Right forelimb (tissue), 1 donor: ENCODE results near the gene GYPB.
"Not testable (repeated sequence)": the region's sequence is repeated elsewhere in the genome, so short reads cannot be mapped to it uniquely, and the experiment has no call there.

Experiments
- DNase-seq: peaks from one replicate; pipeline ENCODE4 v3.0.0-alpha.2; 2018

GYPB gene

DNA sequence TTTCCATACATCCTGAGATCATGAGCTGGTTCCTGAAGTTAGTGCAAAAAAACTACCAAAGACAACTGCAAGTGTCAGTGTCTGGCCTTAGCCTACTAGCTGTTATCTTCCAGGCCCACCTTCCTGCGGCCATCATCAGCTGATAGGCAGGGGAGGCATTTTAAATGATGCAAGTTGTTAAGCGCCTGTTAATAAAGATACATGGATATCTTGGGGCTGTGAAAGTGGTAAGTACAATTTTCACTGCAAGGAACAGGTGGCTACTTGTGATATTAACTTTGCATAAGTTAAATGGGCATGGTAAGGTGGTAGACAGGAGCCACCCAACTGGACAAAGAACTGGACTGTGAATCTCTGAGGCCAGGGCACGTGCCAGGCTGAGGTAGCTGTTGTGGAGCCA is at the start of gene GYPB:
Gene GYPB, minus strand, starts transcription at position 104 of the 400 bp plus-strand sequence. Its CDS starts 93 bp downstream, at position 11.
- not testable (repeated sequence) for DNase-seq

DNA sequence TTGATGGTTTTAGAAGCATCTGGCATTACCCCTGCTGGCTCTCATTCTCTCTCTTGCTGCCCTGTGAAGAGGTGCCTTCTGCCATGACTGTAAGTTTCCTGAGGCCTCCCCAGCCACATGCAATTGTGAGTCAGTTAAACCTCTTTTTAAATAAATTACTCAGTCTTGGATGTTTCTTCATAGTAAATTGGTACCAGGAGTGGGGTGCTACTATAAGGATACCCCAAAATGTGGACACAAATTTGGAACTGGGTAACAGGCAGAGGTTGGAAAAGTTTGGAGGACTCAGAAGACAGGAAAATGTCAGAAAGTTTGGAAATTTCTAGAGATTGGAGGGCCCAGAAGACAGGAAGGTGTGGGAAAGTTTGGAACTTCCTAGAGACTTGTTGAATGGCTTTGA is 42.4 kb upstream of the GYPB start:
- not testable (repeated sequence) for DNase-seq

DNA sequence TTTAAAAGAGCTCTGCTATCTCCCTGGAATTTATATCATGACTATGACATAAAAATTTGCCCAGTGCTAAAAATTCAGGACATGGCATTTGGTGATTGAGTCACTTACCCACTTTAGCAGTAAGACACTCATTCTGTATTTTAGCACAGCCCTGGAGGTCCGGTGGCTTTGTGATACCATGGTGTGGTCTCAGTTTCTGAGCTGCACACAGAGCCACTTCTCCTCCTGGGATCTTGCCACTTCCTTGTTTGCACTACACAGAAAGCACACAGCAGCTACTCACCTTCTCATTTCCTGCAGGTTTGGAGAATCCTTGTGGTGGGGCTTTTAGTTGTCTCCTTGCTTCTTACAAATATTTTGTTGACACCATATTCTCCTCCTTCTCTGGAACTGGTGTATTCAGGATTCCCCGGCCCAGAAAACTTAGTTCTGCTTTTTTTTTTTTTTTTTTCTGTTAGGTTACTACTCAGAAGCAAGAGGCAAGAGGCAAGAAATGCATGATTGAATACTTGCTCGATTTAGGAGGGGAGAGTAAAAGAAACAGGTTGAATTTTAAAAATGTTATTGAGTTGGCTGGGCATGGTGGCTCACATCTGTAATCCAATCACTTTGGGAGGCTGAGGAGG is 41.2 kb upstream of the GYPB start:
- not testable (repeated sequence) for DNase-seq

DNA sequence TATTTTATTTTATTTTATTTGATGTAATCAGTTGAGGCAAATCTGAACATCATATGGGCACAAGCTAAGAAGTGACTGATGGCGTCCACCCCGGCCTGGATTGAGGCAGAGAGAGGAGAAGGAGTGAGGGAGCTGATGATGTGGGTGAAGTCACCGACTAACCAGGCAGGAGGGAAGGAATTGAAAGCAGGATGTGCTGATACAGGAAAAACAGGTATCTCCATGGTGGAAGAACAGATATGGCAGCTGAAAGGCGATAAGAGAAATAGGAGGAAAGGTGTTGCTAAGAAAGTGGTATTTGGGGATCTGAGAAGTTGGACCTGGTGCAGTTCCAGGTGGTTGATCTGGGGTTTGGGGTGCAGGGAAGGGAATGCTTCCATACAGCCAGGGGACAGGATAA is 37.6 kb upstream of the GYPB start:
- no peak for DNase-seq

DNA sequence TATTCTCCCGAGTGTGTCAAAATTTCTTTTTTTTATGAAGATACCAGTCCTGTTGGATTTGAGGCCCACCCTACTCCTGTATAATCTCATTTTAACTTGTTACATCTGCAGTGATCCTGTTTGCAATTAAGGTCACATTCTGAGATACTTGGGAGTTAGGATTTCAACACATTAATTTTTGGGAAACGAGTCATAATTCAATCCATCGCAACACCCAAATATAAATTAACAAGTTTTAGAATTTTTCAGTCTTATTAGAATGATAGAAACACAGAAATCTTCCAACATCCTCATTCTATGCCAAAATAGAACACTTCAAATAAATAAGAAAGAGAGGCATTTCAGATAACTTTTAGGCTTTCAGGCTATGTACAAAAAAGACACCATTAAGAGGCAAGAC is 36.2 kb upstream of the GYPB start:
- DNase-seq: not testable (repeated sequence)

DNA sequence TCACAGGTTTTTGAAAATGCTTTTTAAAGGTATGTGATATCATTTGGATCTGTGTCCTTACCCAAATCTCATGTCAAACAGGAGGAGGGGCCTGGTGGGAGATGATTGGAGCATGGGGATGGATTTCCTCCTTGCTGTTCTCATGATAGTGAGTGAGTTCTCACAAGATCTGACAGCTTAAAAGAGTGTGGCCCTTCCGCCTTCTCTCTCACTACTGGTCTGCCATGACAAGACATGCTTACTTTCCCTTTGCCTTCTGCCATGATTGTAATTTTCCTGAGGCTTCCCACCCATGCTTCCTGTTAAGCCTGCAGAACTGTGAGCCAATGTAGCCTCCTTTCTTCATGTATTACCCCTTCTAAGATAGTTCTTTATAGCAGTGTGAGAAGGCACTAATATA is 32.3 kb upstream of the GYPB start:
- not testable (repeated sequence) for DNase-seq

DNA sequence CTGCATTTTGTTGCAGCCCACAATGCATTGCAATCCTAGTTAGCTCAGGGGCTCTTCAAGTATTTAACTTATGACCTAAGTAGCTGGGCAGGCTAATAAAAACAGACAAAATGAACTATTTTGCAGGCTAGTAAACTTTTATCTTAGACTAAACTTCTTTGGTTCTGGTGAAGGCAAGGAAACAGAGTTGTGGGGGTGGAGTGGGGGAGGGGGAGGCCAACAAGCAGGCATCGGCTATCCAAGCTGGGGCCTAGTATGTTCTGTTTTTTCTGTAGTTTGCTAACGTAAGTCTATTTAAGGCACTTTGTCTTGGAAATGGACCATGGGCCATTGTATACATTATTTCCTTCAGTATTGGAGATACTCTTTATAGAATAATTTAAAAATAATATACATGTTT is 31.5 kb upstream of the GYPB start:
- DNase-seq: not testable (repeated sequence)

DNA sequence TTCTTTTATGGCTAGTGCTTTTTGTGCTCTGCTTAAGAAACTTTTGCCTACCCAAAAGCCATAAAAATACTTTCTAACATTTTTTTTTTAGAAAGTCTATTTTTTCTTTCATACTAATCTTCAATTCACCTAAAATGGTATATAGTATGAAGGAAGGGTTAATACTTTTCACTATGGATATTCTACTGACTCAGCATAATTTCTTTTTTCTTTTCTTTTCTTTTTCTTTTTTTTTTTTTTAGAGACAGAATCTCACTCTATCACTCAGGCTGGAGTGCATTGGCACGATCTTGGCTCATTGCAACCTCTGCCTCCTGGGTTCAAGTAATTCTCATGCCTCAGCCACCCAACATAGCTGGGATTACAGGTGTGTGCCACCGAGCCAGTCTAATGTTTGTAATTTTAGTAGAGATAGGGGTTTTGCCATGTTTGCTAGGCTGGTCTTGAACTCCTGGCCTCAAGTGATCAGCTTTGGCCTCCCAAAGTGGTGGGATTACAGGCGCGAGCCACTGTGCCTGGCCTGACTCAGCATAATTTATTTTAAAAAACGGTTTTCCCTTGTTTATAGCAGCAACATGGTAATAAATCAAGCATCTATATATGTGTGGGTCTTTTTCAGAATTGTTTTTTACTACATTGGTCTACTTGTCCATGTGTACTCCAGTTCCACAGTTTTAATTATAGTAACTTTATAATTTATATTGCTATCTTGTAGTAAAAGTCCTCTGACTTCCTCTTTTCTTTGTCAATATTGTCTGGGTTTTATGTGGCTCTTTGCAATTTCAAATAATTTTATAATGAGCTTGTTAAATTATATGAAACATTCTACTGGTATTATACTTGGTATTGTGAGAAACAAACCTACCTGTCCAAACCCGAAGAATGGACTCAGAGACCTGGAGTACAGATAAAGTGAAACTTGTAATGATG is 30.6 kb upstream of the GYPB start:
- not testable (repeated sequence) for DNase-seq

DNA sequence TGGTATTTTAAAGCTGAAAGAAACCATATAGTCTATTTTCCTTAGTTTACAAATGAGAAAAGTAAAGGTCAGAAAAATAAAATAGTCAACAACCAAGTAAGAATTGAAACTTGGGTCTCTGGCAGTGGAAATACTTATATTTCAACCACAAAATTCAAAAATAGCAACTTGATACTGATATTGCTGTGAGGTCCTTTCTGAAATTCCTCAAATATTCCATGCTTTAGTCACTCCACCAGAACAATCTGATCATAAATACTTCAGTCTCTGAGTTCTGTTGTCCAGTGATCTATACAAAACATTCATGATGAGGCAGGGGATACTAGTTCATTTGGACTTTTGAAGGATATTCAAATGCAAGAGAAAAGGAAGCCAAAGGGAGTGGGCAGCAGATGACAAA is 25.8 kb upstream of the GYPB start:
- DNase-seq: not testable (repeated sequence)

DNA sequence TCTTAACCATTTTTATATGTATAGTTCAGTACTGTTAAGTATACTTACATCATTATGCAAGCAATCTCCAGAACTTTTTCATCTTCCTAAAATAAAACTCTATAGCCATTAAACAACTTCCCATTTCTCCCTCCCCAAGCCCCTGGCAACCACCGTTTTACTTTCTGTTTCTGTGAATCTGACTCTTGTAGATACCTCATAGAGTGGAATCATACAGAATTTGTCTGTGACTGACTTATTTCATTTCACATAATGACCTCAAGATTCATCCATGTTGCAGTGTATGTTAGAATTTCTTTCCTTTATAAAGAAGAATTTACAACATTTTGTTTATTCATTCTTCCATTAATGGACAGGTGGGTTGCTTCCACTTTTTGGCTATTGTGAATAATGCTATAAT is 13.4 kb upstream of the GYPB start:
- DNase-seq: not testable (repeated sequence)

DNA sequence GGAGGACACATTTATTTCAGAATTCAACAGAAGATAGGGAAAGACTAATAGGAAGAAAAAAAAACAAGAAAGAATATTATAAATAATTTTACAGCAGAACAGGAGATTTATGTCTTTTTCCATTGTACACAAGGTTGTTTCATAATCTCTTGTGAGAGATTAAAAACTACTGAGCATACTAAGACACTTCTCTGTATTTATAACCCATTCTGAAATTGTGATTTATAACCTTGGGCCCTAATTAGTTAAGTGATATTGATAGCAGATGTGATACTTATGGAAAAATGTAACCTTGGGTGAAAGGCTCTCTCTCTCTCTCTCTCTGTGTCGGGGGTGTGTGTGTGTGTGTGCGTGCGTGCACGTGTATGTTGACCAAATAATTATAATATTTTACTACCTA is 12.7 kb upstream of the GYPB start:
- DNase-seq: not testable (repeated sequence)

DNA sequence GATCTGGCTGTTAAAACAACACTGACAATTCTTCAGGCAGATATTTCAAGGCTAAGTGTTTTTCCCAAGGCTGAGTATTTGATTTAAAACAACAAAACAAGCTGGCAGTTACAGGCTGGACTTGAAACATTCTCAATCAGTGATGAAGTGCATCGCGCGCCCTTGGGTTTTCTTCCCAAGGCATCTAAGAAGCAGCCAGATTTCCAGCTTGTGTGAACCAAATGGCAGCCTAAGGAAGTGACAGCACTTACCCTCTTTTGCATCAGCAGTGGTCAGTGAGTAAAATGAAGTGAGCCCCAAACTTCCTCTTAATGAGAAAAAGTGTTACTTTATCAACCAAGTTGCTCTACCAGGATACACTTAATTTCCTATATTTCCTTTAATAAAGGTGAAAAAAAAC is 12.2 kb upstream of the GYPB start:
- not testable (repeated sequence) for DNase-seq

DNA sequence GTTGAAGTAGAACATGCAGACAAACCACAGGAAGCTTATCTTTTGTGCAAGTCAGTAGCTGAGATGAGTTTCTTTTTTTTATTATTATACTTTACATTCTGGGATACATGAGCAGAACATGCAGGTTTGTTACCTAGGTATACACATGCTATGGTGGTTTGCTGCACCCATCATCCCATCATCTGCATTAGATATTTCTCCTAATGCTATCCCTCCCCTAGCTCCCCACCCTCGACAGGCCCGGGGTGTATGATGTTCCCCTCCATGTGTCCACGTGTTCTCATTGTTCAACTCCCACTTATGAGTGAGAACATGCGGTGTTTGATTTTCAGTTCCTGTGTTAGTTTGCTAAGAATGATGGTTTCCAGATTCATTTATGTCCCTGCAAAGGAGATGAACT is 11.5 kb upstream of the GYPB start:
- not testable (repeated sequence) for DNase-seq

DNA sequence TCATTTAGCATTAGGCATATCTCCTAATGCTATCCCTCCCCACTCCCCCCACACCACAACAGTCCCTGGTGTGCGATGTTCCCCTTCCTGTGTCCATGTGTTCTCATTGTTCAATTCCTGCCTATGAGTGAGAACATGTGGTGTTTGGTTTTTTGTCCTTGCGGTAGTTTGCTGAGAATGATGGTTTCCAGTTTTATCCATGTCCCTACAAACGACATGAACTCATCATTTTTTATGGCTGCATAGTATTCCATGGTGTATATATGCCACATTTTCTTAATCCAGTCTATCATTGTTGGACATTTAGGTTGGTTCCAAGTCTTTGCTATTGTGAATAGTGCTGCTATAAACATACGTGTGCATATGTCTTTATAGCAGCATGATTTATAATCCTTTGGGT is 7.5 kb upstream of the GYPB start:
- not testable (repeated sequence) for DNase-seq

DNA sequence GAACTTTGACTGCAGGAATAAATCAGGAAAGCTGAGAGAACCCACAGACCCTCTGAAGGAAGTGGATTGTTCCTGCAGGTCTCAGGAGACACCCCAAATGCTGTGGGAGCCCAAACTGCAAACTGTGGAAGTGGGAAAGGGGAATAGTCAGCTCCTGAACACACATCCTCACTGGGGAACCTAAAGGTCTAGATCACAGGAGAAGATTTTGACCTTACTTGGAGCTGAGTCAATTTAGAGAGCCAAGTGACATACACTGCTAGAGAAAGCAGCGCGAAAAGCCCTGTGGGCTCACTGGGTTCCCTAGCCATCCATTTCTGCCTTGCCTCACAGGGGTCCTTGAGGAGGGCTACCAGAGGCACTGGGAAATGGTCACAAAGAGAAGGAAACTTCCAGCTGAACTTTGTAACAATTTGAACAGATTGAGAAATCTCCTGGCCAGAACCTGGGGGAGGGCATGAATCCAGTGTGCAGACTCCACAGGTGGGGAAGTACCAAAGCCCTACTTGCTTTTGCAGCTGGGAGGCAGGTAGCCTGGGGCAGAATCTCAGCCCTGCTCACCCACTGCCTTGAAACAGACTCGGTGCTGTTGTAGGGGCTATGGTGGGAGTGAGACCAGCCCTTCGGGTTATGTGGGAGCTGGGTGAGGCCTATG is 5.3 kb upstream of the GYPB start:
- DNase-seq: not testable (repeated sequence)

DNA sequence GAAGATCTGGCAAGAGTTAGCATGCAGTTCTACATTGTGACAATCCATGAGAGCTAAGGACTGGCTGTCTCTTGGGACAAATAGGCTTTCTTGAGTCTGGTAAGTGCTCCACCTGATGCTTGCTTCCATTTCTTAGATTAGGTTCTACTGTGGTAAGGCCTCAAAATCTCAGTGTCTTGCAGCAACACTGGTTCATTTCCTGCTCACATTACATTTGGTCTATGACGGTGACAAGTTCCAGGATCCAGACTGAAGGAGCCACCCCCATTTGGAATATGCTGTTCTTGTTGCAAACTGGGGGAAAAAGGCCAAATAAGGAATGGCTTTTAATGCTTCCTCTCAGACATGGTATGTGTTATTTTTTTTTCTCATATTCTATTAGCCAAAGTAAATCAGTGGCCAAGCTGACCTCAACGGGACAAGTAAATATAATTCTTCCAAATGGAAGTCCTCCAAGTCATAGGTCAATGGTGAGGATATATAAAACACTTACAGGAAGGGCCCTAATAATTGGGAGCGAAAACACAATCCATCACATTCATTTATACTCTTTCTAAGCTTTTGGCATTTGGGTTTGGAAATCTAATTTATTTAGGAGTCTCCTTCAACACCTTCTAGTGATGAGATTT is 3.7 kb upstream of the GYPB start:
- DNase-seq: not testable (repeated sequence)

DNA sequence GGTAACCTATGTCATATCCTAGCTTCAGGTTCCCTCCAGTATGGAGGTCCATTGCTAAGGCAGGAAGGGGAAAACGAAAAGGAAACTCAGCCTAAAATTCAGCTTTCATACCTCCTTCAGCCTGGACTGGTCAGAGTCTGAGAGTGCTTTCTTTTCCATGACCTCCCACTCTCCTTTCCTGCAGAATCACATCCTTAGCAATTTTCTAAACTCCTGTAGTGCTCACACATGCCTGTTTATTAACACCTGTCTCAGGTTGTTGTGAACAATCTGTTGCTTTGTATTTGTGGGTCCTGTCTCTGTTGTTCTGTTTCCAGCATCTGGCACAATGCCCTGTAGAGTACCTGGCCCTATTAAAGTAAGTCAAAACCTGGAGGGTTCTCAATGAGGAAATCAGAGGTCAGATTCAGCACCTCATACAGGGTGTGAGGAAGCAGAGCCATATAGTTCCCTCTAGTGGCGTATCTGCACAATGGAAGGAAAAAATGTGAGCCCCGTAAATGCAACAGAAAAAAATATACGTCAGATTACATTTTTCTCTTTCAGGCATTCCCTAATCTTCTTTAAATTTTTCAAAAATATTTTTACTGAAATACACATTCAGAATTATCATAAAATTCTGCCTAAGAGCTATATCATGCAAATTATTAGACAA is 2.3 kb upstream of the GYPB start:
- DNase-seq: not testable (repeated sequence)

DNA sequence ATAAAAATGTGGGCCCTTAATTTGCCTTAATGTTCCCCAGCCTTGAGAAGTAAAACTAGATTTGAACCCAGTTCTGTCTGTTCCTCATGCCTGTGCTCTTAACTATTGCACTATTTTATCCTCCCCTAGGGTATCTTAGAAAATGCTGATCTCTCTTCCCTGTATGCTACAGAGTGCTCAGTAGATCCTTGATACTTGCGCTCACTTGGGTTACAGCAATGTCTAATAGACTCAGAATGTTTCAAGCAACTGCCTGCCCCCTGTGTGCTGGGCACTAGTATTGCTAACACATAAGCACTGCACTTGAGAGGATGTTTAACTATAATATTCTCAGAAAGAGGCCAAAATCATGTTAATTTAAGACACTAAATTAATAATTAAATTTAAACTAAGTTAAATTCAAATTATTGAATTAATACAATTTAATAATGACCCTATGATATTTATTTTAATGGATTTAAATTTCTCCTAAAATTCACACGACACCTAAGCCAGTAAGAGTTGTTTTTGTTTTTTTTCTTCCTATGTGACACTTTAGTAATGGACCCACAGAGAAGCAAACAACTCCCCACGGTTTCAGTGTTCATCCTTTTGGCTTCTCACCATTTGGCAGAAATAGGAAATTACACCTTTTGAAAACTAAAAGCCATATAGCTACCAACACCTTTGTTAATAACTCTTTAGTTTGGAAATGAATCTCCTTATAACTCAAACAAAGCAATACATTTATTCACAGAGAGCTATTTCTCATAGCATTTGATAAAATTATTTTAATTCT is 768 bp downstream of the GYPB start:
- DNase-seq: not testable (repeated sequence)

DNA sequence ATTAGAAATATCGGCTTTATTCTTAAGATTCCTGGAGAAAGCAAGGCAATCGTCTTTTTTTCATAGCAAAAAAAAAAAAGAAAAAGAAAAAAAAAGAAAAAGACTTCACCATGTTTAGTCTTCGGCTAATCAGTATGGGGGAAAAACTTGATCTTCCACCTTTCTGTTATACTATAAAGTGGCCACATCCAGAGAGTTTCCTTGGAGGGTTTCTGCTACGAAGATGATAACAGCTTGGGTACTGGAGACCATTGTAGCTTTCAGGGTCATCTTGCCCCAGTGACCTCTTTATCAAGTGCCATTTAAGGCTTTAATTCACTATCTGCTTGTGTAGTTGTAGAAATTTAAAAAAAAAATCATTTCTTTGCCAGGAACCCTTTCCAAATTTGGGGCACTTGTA is 1.9 kb downstream of the GYPB start:
- DNase-seq: not testable (repeated sequence)

DNA sequence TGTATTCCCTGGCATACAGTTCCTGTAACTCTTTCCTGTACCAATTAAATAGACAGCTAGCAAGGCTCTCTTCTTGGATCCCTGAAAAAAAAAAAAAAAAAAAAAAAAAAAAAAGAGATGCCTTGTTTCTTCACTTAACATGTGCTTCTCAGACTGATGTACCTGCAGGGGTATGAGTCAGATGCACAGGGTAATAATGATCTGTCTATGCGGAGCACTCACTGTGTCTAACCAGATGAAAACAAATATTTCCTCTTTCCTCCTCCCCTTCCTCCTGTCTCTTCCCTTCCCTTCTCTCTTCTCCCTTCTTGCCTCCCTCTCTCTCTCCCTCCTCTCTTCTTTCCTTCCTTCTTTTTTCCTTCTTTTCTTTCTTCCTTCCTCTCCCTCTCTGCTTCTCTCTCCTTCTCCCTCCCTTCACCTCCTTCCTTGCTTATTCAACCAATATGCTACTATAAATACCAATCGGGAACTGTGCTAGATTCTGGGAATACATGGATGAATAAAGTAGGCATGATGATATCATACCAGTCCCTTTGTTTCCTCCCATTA is 3.0 kb downstream of the GYPB start:
- DNase-seq: not testable (repeated sequence)

DNA sequence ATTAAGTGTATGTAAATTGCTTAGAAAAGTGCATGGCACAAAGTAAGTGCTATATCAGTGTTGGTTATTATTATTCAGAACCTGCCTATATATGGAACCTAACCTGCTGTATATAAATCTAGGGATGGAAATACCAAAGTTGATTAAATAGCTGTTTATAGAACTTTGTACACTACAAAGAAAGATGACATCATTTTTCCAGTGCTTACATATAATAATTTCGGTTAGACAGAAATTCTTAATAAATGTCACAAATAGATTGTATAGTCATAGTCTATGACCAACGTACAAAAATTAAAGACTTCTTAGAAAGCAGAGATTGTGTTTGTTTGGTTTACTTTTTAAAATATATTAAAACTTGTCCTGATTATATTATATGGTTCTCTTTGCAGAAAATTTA is 4.4 kb downstream of the GYPB start:
- DNase-seq: no peak
